Spleen (tissue), 11 donors: ENCODE measurements around the gene KIDINS220. TPM values are rescaled to one million over a fixed set of nuclear protein-coding genes. Genes with fewer than 3 reads are reported as not detected.

Experiments used
- DNase-seq: peaks from one replicate; pipeline ENCODE4 v3.0.0-alpha.2; 2020
- H3K27ac ChIP-seq, 8 donors: fragments of 200-600 bp; sonication (generic) in 7 of 8; 1 replicate in 4 of 8; 2 replicates in 4 of 8; pipeline versions ENCODE4 v1.5.0 to v1.8.0; 2016 to 2021; ENCODE audit warnings: inconsistent platforms in 4 of 8, mild to moderate bottlenecking in 4 of 8, moderate library complexity in 1 of 8
- H3K27me3 ChIP-seq, 7 donors: fragments of 200-600 bp; sonication (generic) in 6 of 7; replicated peaks in 1 of 7; 1 replicate in 4 of 7; 2 replicates in 3 of 7; pipeline versions ENCODE4 v1.5.0 to v1.8.0; 2016 to 2021; ENCODE audit warnings: inconsistent platforms in 3 of 7, mild to moderate bottlenecking in 1 of 7
- H3K36me3 ChIP-seq, 6 donors: fragments of 200-600 bp; sonication (generic) in 5 of 6; 1 replicate in 4 of 6; 2 replicates in 2 of 6; pipeline versions ENCODE4 v1.5.0 to v1.8.0; 2016 to 2021; ENCODE audit warnings: inconsistent platforms in 2 of 6
- H3K4me1 ChIP-seq, 6 donors: fragments of 200-600 bp; sonication (generic) in 5 of 6; 1 replicate in 3 of 6; 2 replicates in 3 of 6; pipeline versions ENCODE4 v1.5.0 to v1.8.0; 2016 to 2021; ENCODE audit warnings: inconsistent platforms in 3 of 6
- H3K4me3 ChIP-seq, 8 donors: fragments of 200-600 bp; sonication (generic) in 7 of 8; 1 replicate in 4 of 8; 2 replicates in 4 of 8; pipeline versions ENCODE4 v1.5.0 to v1.8.0; 2016 to 2021; ENCODE audit warnings: inconsistent platforms in 4 of 8, mild to moderate bottlenecking in 4 of 8, moderate library complexity in 2 of 8
- H3K9me3 ChIP-seq, 8 donors: fragments of 200-600 bp; sonication (generic) in 7 of 8; 1 replicate in 4 of 8; 2 replicates in 4 of 8; pipeline versions ENCODE4 v1.5.0 to v1.8.0; 2016 to 2021; ENCODE audit warnings: inconsistent platforms in 4 of 8
- CTCF ChIP-seq, 11 experiments: fragments of 200-600 bp in 7 of 11; fragments of 450-650 bp in 4 of 11; sonication (generic) in 4 of 11; IDR thresholded peaks in 8 of 11; conservative IDR thresholded peaks in 3 of 11; 1 replicate in 7 of 11; 2 replicates in 4 of 11; pipeline versions ENCODE4 v1.4.0 to v1.8.0; 2016 to 2021; ENCODE audit warnings: antibody characterized with exemption in 11 of 11, inconsistent platforms in 4 of 11, mild to moderate bottlenecking in 1 of 11
- POLR2A ChIP-seq, 3 donors: fragments of 450-650 bp; IDR thresholded peaks; one replicate each; pipeline ENCODE4 v1.5.1; 2017; ENCODE audit warnings: antibody characterized with exemption in 3 of 3, mild to moderate bottlenecking in 1 of 3
- POLR2AphosphoS5 ChIP-seq, 3 donors: sonication (generic); formaldehyde crosslinking; IDR thresholded peaks; one replicate each; pipeline ENCODE4 v1.5.1; 2017; ENCODE audit warnings: antibody characterized with exemption in 3 of 3
- WGBS, 5 donors: extraction: QIAGEN DNeasy Blood & Tissue Kit in 3 of 5; methylation state at CpG; one replicate each; pipeline versions ENCODE4 v1.1.5 to v1.1.7; 2013 to 2018; 5-methylcytosine and 5-hydroxymethylcytosine counted together
- intact Hi-C: fragments of 100-400 bp; cut with DNase I; formaldehyde crosslinking; loops from one replicate; pipeline ENCODE4 v1.15.0; 2023; ENCODE audit warnings: low total_unique reads
- polyA plus RNA-seq, 3 donors: library from polyadenylated mRNA; stranded (reverse); fragments of 200-250 nt; gene quantifications; one replicate each; pipeline ENCODE4 v1.2.1, GENCODE V29; 2013
- total RNA-seq, 7 donors: library from RNA; depleted of rRNA in 3 of 7; stranded (reverse); fragments of >200 nt in 3 of 7; fragmentation: NEBNext Ultra II Directional in 4 of 7; extraction: Animal tissue kit (Norgen Biotek cat#: 25700) in 4 of 7; gene quantifications; one replicate each; pipeline versions ENCODE4 v1.1.0 to v1.2.1, GENCODE V29; 2016 to 2021
- donor health status: healthy with polysubstance abuse.
- donor health status: DM: no; HTN: no; CAD: no; lungs with moderate emphysema.
- donor health status: DM: no; HTN: no; CAD: no.
- donor health status: Bipolar disorder and iron deficiency.
- donor health status: healthy.
- donor health status: DM: no; HTN: no; CAD: no.
- donor health status: DM: yes; HTN: yes; CAD: no.

The KIDINS220 gene
- total and polyA plus RNA-seq, 10 donors: 6.0 to 84.1 (median 59.0) TPM

GRCh38 chr2:8679567-8679826 lies 157.9 kb downstream of the KIDINS220 start:
- WGBS, 5 donors: 27 to 38% (median 36%) methylated on average over 8 of the region's 8 CpGs
- Histone ChIP-seq H3K4me3 (peak overlapping the region; percentile 21 to 75 (median 48)), H3K4me1 (peaks cover 14 to 74% (median 54%) of the 10 kb centered on the region in 6 donors), H3K36me3 (no peaks in the 10 kb centered on the region), H3K27ac (peak overlapping the region; percentile 83 to 96 (median 92)), H3K9me3 (peaks cover 4 to 18% (median 7%) of the 10 kb centered on the region in 8 donors), H3K27me3 (peaks cover 0 to 88% (median 24%) of the 10 kb centered on the region in 7 donors)
- no peak for DNase-seq
- no peak for TF ChIP-seq POLR2A (IDR thresholded peaks at IDR 0.05)
- no peak for TF ChIP-seq CTCF (IDR thresholded peaks at IDR 0.05 in 8 of 11, conservative IDR thresholded peaks at IDR 0.05 in 3 of 11)
- no peak for TF ChIP-seq POLR2AphosphoS5 (IDR thresholded peaks at IDR 0.05)
- intact Hi-C loops: no loop called here

Other genes starting within 250 kb of the KIDINS220 start
- 100 to 1,000 TPM in 4 of 7 donors, 10 to 100 TPM in 3; 80.4 to 343 (median 109) TPM for gene ID2, start 155.6 kb downstream of the KIDINS220 start, total RNA-seq
- gene ID2, start 155.6 kb downstream of the KIDINS220 start, polyA plus RNA-seq: 10 to 100 TPM; 42.8 to 73.9 (median 59.7) TPM
- gene MBOAT2, start 166.1 kb upstream of the KIDINS220 start, total RNA-seq: 10 to 100 TPM; 10.4 to 44.1 (median 24.2) TPM
- 1 to 10 TPM; 1.9 to 3.7 (median 1.9) TPM for gene MBOAT2, start 166.1 kb upstream of the KIDINS220 start, polyA plus RNA-seq